HepG2 (cell line): Measurements from ENCODE around the gene SURF6. TPM values are rescaled to one million over a fixed set of nuclear protein-coding genes. Genes with fewer than 3 reads are reported as not detected.

Source experiments
- DZIP1 ChIP-seq: sonication (generic); formaldehyde crosslinking; IDR thresholded peaks from 2 replicates; pipeline ENCODE4 v1.5.0; 2020; ENCODE audit warnings: mild to moderate bottlenecking, missing genetic modification reagents
- ERF ChIP-seq: IDR thresholded peaks from 2 replicates; pipeline ENCODE4 v1.6.1; 2018; ENCODE audit warnings: missing biosample characterization, missing genetic modification reagents
- HOXA7 ChIP-seq: sonication (generic); formaldehyde crosslinking; IDR thresholded peaks from 2 replicates; pipeline ENCODE4 v1.8.1; 2022; ENCODE audit warnings: mild to moderate bottlenecking, missing genetic modification reagents, moderate library complexity
- ISX ChIP-seq: sonication (generic); formaldehyde crosslinking; conservative IDR thresholded peaks from 2 replicates; pipeline ENCODE4 v1.5.0; 2020; ENCODE audit warnings: missing genetic modification reagents
- MED8 ChIP-seq: sonication (generic); formaldehyde crosslinking; IDR thresholded peaks from 2 replicates; pipeline ENCODE4 v1.8.1; 2023; ENCODE audit warnings: mild to moderate bottlenecking, missing genetic modification reagents; ENCODE audit not compliant: insufficient replicate concordance
- PHF5A ChIP-seq: IDR thresholded peaks from one replicate; pipeline ENCODE4 v1.6.1; 2018; ENCODE audit warnings: low read depth, missing genetic modification reagents; ENCODE audit not compliant: unreplicated experiment
- SMARCE1 ChIP-seq: fragments of 450-650 bp; IDR thresholded peaks from 2 replicates; pipeline ENCODE4 v1.6.1; 2017; ENCODE audit warnings: borderline replicate concordance
- SRSF1 ChIP-seq: fragments of 200-400 bp; formaldehyde crosslinking; optimal IDR thresholded peaks from 2 replicates; pipeline ENCODE3; 2017; ENCODE audit warnings: mild to moderate bottlenecking, low read depth, low read length, moderate library complexity
- SSRP1 ChIP-seq: IDR thresholded peaks from 2 replicates; pipeline ENCODE4 v1.6.1; 2016; ENCODE audit warnings: control low read depth
- ZNF609 ChIP-seq: sonication (generic); formaldehyde crosslinking; IDR thresholded peaks from 2 replicates; pipeline ENCODE4 v1.4.0; 2020; ENCODE audit warnings: mild to moderate bottlenecking, missing genetic modification reagents, borderline replicate concordance
- ZNF720 ChIP-seq: sonication (generic); formaldehyde crosslinking; IDR thresholded peaks from 2 replicates; pipeline ENCODE4 v1.4.0; 2020; ENCODE audit warnings: missing genetic modification reagents
- ZNF776 ChIP-seq: sonication (generic); formaldehyde crosslinking; IDR thresholded peaks from 2 replicates; pipeline ENCODE4 v1.4.0; 2020; ENCODE audit warnings: mild to moderate bottlenecking, missing genetic modification reagents
- ZNF841 ChIP-seq: sonication (generic); formaldehyde crosslinking; IDR thresholded peaks from 2 replicates; pipeline ENCODE4 v1.8.1; 2023; ENCODE audit warnings: missing genetic modification reagents, borderline replicate concordance
- polyA plus RNA-seq, 8 experiments: library from polyadenylated mRNA; depleted of rRNA in 3 of 8; stranded (reverse) in 7 of 8; unstranded in 1 of 8; fragments of >200 nt; fragmentation: Illumina TruSeq in 4 of 8; extraction: Trizol in 4 of 8; gene quantifications; 2 replicates each; pipeline versions ENCODE4 v1.2.1 to v1.2.3, GENCODE V29; 2011 to 2016; ENCODE audit warnings: low read depth in 4 of 8, missing spikeins in 1 of 8, mixed read lengths in 1 of 8; ENCODE audit not compliant: insufficient read depth in 1 of 8
- total RNA-seq, 5 experiments: library from RNA; depleted of rRNA; stranded (reverse); fragments of >200 nt; fragmentation: Illumina TruSeq; extraction: Trizol; gene quantifications; 2 replicates each; pipeline ENCODE4 v1.2.3, GENCODE V29; 2016; ENCODE audit warnings: low read depth in 1 of 5

SURF6 gene
- total and polyA plus RNA-seq, 2 of the 13 experiments (the other 11 are each of a cell fraction or from before 2014, with no cell fraction given), result 5.9 to 14.7 TPM

GRCh38 chr9:133375724-133376654 is 40.0 kb upstream of the SURF6 start, which contains the start of the genes STKLD1 and SURF4 (continued):
- TF ChIP-seq ZNF841 (CRISPR knock-in tag) (peak; percentile 34; the same call in 1 of the 2 replicates), SMARCE1 (no peak), ZNF609 (CRISPR knock-in tag) (0 out of 2 replicates have a peak, but pooled peaks have one; percentile 31), SSRP1 (CRISPR knock-in tag) (no peak), DZIP1 (peak; percentile 46; the same call in 1 of the 2 replicates), ZNF720 (CRISPR knock-in tag) (no peak), PHF5A (peak; percentile 33), HOXA7 (CRISPR knock-in tag) (no peak), SRSF1 (peak; percentile 53), ZNF776 (CRISPR knock-in tag) (peak; percentile 55; the same call in 1 of the 2 replicates), ERF (CRISPR knock-in tag) (peak; percentile 34), ISX (CRISPR knock-in tag) (0 out of 2 replicates have a peak, but pooled peaks have one; percentile 14), MED8 (CRISPR knock-in tag) (no peak)
